ENCODE results near the gene BCL7B.
A peak's percentile ranks its signal among the peaks of the same experiment; 100 is the strongest.
"Not testable (repeated sequence)": the region's sequence is repeated elsewhere in the genome, so short reads cannot be mapped to it uniquely, and the experiment has no call there.

BCL7B gene
- total RNA-seq: 52.5 to 92.9 reads per million in 2 donors

- DNase-seq: peak; percentile 71
Measured at GRCh38 chr7:73557397-73558257, at the start of gene BCL7B. BCL7B (minus strand) TSS chr7:73557690; CDS start chr7:73557578, 112 bp downstream.

GRCh38 chr7:73605601-73606220 lies 48.2 kb upstream of the BCL7B start:
- DNase-seq: no peak

- DNase-seq: no peak
Measured at GRCh38 chr7:73602721-73603651, 45.5 kb upstream of the BCL7B start.

GRCh38 chr7:73599916-73600315 lies 42.4 kb upstream of the BCL7B start:
- no peak for DNase-seq

- DNase-seq: no peak
Measured at GRCh38 chr7:73599151-73599882, 41.8 kb upstream of the BCL7B start.

GRCh38 chr7:73597978-73598782 lies 40.7 kb upstream of the BCL7B start:
- DNase-seq: no peak

GRCh38 chr7:73596191-73597065 lies 38.9 kb upstream of the BCL7B start:
- DNase-seq: no peak

GRCh38 chr7:73595358-73595757 lies 37.9 kb upstream of the BCL7B start:
- DNase-seq: no peak

- DNase-seq: no peak
Measured at GRCh38 chr7:73593207-73594045, 35.9 kb upstream of the BCL7B start.

- no peak for DNase-seq
Measured at GRCh38 chr7:73586911-73587310, 29.4 kb upstream of the BCL7B start.

GRCh38 chr7:73585196-73585595 lies 27.7 kb upstream of the BCL7B start:
- DNase-seq: no peak

GRCh38 chr7:73582664-73583202 lies 25.2 kb upstream of the BCL7B start:
- no peak for DNase-seq

GRCh38 chr7:73581006-73581405 lies 23.5 kb upstream of the BCL7B start:
- not testable (repeated sequence) for DNase-seq

GRCh38 chr7:73578342-73579128 lies 21.0 kb upstream of the BCL7B start, which contains the start of gene TBL2:
TBL2 (minus strand) TSS chr7:73578579; CDS start chr7:73578549, 30 bp downstream.
- peak; percentile 98 for DNase-seq

GRCh38 chr7:73577627-73578341 lies 20.3 kb upstream of the BCL7B start:
- no peak for DNase-seq

- no peak for DNase-seq
Measured at GRCh38 chr7:73573791-73574190, 16.3 kb upstream of the BCL7B start.

- no peak for DNase-seq
Measured at GRCh38 chr7:73573276-73573675, 15.8 kb upstream of the BCL7B start.

All from T-helper 9 cell (primary cell).